Amygdala (tissue), 56 donors: ENCODE measurements around the gene TNRC6A.
"Not testable (repeated sequence)": the region's sequence is repeated elsewhere in the genome, so short reads cannot be mapped to it uniquely, and the experiment has no call there.

Source experiments
- DNase-seq, 56 donors: peaks; one replicate each; lab custom pipeline; 2025; lab: John Stamatoyannopoulos, UW

The TNRC6A gene

GRCh38 chr16:24839347-24839972 is 110.0 kb downstream of the TNRC6A start:
- DNase-seq = no peak

GRCh38 chr16:24841291-24841690 is 111.8 kb downstream of the TNRC6A start:
- DNase-seq = no peak

DNA sequence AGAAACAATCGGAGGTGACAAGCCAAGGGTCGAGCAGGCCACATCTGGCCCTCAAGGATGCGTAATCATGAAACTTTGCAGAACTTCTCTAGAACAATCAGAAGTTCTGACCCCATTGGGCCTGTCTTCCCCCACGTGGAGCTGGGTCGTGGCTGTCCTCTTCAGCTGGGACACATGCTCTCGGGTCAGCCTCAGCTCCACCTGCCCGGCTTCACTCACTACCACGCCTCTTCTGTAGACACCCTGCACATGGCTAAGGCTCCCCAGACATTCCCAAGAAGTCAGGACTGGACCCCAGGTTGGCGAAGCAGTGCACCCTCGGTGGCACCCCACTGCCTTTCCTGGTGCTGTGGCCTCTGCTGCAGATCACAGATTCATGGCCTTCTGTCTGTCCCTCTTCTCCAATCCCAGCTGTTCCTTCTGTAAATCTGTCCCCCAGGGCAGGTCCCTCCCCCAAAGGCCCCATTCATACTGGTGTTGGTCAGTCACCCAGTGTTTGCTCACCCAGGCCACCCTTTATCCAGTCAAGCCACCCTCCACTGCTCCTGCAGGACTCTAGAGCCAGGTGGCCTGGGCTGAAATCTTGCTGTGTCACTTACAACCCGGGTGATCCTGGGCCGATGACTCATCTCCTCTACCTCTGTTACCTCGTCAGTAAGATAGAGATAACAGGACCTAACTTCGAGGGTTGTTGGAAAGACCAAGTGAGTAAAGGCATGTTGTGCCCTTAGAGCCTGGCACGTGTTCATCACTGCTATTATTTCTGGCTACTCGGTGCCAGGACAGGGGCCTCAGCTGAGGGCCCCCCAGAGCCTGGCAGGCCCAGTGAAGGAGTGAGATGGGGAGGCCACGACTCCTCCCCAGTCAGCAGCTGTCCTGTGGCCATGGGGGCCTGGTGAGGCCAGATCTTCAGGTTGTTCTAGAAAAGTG is 114.9 kb downstream of the TNRC6A start:
- no peak for DNase-seq

GRCh38 chr16:24845031-24845365 is 115.5 kb downstream of the TNRC6A start:
- DNase-seq = not testable (repeated sequence)

- DNase-seq = peak in 17 of 56 donors; percentile 8 to 52 (median 28)
Measured at GRCh38 chr16:24845726-24846547, 116.5 kb downstream of the TNRC6A start, which contains the start of gene SLC5A11. Gene SLC5A11, plus strand, starts transcription at chr16:24845963. Its CDS starts 12,681 bp downstream, at chr16:24858644.

DNA sequence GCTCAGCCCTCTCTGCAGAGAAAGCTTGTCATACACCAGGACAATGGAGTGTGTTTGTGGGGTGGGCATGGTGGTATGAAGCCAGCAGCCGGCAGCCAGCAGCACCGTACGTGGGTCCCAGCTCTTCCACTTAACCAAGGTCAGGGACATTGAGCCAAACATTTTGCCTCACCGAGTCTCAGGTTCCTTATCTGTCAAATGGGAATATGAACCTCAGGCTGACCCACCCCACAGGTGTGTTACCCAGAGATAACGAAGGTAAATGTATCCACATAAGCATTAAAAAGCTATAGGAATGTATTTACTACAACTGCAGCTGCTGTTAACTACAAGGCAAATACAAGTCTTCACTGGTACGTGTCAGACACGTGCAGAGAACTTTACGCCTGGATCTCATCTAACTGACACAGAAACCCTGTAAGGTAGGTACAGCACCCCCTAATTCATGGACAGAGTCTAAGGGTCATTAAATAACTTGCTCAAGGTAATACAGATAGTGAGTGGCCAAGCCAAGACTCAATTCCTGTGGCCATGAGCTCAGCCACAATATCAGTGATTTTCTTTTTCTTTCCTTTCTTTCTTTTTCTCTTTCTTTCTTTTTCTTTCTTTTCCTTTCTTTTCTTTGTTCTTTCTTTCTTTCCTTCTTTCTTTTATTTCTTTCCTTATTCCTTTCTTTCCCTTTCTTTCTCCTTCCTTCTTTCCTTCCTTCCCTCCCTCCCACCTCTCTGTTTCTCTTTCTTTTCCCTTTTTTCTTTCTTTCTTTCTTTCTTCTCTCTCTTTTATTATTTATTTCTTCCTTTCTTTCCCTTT is 117.3 kb downstream of the TNRC6A start:
- no peak for DNase-seq

DNA sequence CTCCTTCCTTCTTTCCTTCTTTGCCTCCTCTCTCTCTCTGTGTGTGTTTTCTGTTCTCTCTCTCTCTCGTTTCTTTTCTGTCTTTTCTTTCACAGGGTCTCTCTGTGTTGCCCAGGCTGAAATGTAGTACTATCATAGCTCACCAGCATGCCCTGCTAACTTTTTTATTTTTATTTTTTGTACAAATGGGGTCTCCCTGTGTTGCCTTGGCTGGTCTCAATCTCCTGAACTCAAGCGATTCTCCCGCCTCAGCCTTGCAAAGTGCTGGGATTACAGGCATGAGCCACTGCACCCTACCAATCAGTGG is 117.9 kb downstream of the TNRC6A start:
- DNase-seq = no peak

- DNase-seq = no peak
Measured at GRCh38 chr16:24848065-24848464, 118.6 kb downstream of the TNRC6A start.

DNA sequence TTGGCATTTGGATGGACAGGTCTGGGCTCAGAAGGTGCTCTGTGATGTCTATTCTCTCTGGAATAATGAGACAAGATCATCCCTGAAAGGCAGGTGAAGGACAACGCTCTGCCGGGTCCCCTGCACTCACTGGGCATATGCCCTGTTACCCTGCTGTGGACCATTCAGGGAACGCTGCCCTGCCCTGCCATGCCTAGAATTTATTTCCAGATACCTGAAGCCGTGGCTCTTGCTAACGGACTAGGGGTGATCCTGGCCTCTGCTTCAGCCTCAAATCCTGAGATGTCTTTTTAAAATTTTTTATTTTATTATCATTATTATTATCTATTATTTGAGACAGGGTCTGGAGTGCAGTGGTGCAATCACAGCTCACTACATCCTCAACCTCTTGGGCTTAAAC is 120.2 kb downstream of the TNRC6A start:
- DNase-seq = no peak

GRCh38 chr16:24850289-24850938 is 121.0 kb downstream of the TNRC6A start:
- peak in 1 of 56 donors; percentile 14 for DNase-seq

DNA sequence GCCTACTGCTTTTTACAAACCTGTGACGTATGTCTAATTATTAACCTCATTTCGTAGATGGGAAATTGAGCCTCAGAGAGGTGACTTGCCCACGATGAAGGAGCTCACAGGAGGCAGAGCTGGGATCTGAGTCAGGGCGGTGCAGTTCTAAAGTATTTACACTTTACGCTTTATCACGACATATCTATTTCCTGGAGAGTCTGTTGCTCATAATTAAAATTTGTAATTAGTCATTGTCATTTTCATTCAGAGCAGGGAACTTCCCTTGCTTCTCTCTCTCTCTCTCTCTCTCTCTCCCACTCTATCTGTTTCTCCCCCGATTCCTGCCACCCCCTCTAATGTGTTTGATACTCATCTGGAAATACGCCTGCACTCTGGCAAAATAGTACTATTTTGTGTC is 122.2 kb downstream of the TNRC6A start:
- DNase-seq = no peak

DNA sequence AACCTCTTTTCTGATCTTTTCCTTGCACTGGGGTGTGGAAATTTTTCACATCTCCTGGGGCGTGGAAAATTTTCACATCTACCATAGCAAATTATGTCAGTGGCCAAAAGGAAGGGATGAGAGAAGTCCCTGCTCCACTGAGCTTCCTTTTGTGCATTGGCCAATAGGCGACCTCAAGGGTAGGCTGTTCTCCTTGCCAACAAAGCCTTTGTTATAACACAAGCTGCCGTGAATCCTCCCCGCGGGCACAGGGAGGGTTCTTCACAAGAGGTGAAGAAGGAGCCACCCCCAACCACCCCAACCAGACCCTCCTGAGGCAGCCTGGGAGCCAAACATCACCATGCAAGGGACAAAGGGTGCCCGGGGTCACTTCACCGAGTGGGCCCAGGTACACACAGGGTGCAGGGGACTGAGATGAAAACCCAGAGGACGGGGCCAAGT is 122.8 kb downstream of the TNRC6A start:
- peak in 23 of 56 donors; percentile 5 to 59 (median 29) for DNase-seq

DNA sequence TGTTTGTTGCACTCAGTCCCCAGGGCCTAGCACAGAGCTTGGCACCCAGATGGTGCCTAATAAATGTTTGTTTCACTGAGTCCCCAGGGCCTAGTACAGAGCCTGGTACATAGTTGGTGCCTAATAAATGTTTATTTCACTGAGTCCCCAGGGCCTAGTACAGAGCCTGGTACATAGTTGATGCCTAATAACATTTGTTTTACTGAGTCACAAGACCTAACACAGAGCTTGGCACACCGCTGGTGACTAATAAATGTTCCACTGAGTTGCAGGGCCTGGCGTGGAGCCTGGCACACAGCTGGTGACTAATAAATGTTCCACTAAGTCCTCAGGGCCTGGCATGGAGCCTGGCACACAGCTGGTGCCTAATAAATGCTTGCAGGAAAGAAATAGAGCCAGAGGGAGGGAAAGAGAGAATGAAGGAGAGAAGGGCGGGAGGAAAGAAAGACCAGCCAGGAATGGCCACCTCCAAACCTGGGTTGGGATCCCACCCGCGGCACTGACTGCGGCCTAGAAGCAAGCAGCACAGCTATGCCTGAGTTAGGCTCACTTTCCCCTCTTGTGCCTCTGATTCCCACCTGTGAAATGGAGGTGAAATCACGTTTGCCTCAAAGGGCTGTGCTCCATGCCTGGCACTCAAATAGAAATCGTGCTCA is 123.8 kb downstream of the TNRC6A start:
- peak in 2 of 56 donors; percentile 30 to 38 for DNase-seq

- peak in 52 of 56 donors; percentile 7 to 92 (median 72) for DNase-seq
Measured at GRCh38 chr16:24853830-24854229, 124.4 kb downstream of the TNRC6A start.

GRCh38 chr16:24854607-24855171 is 125.2 kb downstream of the TNRC6A start:
- DNase-seq = no peak

DNA sequence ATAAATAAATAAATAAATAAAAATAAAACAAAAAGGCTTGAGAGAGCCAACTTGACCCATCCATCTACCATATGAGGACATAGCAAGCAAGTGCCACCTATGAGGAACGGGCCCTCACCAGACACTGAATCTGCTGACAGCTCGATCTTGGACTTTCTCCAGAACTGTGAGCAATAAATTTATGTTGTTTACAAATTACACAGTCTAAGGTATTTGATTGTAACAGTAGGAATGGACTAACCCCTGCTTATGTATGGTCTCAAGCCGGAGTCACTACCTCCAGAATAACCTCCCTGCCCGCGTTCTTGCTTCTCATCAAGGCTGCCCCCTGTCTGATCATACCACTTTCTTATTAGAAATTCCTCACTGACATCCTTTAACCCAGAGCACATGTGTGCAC is 126.2 kb downstream of the TNRC6A start:
- DNase-seq = no peak

DNA sequence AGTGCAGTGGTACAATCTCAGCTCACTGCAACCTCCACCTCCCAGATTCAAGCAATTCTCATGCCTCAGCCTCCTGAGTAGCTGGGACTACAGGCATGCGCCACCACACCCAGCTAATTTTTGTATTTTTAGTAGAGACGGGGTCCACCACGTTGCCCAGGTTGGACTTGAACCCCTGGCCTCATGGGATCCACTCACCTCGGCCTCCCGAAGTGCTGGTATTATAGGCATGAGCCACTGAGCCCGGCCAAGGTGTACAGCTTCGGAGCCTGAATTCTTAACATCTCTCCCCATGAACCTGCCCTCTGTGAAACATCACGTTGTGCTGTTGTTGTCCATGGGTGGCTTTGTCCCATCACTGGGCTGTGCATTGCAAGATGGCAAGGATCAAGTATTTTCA is 127.4 kb downstream of the TNRC6A start:
- not testable (repeated sequence) for DNase-seq

DNA sequence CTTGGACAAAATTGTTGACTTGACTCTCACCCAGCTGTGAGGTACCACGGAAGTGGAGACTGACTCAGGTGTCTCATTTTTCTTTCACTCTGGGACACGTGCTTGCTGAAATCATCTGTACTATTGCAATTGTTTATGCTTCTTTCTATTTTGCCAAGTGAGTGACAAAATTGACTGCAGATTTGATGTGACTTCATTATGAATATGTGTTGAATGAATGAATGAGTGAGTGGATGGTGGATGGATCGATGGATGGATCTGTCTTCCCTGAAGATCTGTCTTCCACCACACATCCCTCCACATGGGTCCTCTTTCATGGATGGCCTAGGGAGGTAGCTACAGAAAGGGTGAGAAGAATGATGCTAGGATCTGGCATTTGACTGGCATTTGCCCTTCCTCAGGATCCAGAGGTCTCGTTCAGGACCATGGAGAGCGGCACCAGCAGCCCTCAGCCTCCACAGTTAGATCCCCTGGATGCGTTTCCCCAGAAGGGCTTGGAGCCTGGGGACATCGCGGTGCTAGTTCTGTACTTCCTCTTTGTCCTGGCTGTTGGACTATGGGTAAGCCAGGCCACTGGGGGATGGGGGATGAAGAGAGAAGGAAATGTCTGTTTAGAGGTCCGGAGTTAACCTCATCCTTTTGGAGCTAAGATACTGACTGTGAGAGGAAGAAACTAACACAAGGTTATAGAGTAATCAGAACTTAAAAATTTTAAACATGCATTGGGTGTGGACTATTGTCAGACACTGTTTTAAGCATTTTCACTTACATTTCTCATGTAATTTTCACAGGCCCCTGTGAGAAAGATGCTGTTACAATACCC is 129.0 kb downstream of the TNRC6A start:
- DNase-seq = peak in 16 of 56 donors; percentile 3 to 43 (median 17)
